Stomach (tissue), 4 donors: ENCODE data around the gene RBM41.

Experiments used
- EP300 ChIP-seq: sonication (generic); formaldehyde crosslinking; IDR thresholded peaks from one replicate; pipeline ENCODE4 v1.6.1; 2017; ENCODE audit warnings: antibody characterized with exemption
- POLR2A ChIP-seq, 4 donors: fragments of 450-650 bp; IDR thresholded peaks; one replicate each; pipeline ENCODE4 v1.6.1; 2016; ENCODE audit warnings: antibody characterized with exemption in 4 of 4, control low read depth in 2 of 4, mild to moderate bottlenecking in 1 of 4, moderate library complexity in 1 of 4
- POLR2AphosphoS5 ChIP-seq, 3 donors: sonication (generic); formaldehyde crosslinking; IDR thresholded peaks; one replicate each; pipeline ENCODE4 v1.6.1; 2016; ENCODE audit warnings: antibody characterized with exemption in 3 of 3
- TF ChIP-seq, protein P1 (sequence below), 7 experiments: fragments of 450-650 bp in 4 of 7; fragments of 200-600 bp in 3 of 7; sonication (generic) in 3 of 7; IDR thresholded peaks; one replicate each; pipeline ENCODE4 v1.5.1; 2016 to 2019; ENCODE audit warnings: antibody characterized with exemption in 7 of 7, control low read depth in 2 of 7, mild to moderate bottlenecking in 1 of 7

- no peak for TF ChIP-seq POLR2AphosphoS5 (IDR thresholded peaks at IDR 0.05)
- TF ChIP-seq, protein P1, sequence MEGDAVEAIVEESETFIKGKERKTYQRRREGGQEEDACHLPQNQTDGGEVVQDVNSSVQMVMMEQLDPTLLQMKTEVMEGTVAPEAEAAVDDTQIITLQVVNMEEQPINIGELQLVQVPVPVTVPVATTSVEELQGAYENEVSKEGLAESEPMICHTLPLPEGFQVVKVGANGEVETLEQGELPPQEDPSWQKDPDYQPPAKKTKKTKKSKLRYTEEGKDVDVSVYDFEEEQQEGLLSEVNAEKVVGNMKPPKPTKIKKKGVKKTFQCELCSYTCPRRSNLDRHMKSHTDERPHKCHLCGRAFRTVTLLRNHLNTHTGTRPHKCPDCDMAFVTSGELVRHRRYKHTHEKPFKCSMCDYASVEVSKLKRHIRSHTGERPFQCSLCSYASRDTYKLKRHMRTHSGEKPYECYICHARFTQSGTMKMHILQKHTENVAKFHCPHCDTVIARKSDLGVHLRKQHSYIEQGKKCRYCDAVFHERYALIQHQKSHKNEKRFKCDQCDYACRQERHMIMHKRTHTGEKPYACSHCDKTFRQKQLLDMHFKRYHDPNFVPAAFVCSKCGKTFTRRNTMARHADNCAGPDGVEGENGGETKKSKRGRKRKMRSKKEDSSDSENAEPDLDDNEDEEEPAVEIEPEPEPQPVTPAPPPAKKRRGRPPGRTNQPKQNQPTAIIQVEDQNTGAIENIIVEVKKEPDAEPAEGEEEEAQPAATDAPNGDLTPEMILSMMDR (IDR thresholded peaks at IDR 0.05), result no peak
- TF ChIP-seq POLR2A (IDR thresholded peaks at IDR 0.05), result no peak
- no peak for TF ChIP-seq EP300
Measured at GRCh38 chrX:107014936-107015335, 103.7 kb downstream of the RBM41 start.
